Neutrophil (primary cell): ENCODE results near the gene ZIC2.

Source experiments
- H3K27ac ChIP-seq: fragments of 200-600 bp; sonication (generic); 2 replicates; pipeline ENCODE4 v1.5.1; 2016; ENCODE audit warnings: mild to moderate bottlenecking, moderate library complexity
- H3K27me3 ChIP-seq: fragments of 200-600 bp; sonication (generic); 2 replicates; pipeline ENCODE4 v1.6.0; 2016; ENCODE audit warnings: mild to moderate bottlenecking
- H3K36me3 ChIP-seq: fragments of 200-600 bp; sonication (generic); 2 replicates; pipeline ENCODE4 v1.5.1; 2017
- H3K4me1 ChIP-seq, 2 experiments: fragments of 200-600 bp in 1 of 2; sonication (generic) in 1 of 2; 1 replicate in 1 of 2; 2 replicates in 1 of 2; pipeline versions ENCODE4 v1.5.1 to v1.6.1; 2013 to 2016; ENCODE audit warnings: low read depth in 1 of 2, low read length in 1 of 2, mild to moderate bottlenecking in 1 of 2, moderate library complexity in 1 of 2; ENCODE audit not compliant: control insufficient read depth in 1 of 2, insufficient read depth in 1 of 2
- H3K4me3 ChIP-seq, 2 experiments: fragments of 200-600 bp in 1 of 2; sonication (generic) in 1 of 2; 1 replicate in 1 of 2; 2 replicates in 1 of 2; pipeline ENCODE4 v1.5.1; 2013 to 2016; ENCODE audit warnings: low read depth in 1 of 2, low read length in 1 of 2, mild to moderate bottlenecking in 1 of 2, moderate library complexity in 1 of 2
- H3K9me3 ChIP-seq: fragments of 200-600 bp; sonication (generic); 2 replicates; pipeline ENCODE4 v1.5.1; 2016
- CTCF ChIP-seq: fragments of 200-600 bp; sonication (generic); IDR thresholded peaks from 2 replicates; pipeline ENCODE4 v1.5.1; 2016; ENCODE audit warnings: antibody characterized with exemption

The ZIC2 gene

GRCh38 chr13:99973808-99974185 is 7.8 kb upstream of the ZIC2 start:
- H3K27ac ChIP-seq = no peak overlapping the region
- H3K27me3 ChIP-seq = peaks cover 100% of the 10 kb centered on the region
- H3K4me1 ChIP-seq = peaks cover 15 to 35% of the 10 kb centered on the region in 2 experiments
- H3K9me3 ChIP-seq = peaks cover 14% of the 10 kb centered on the region
- H3K36me3 ChIP-seq = no peaks in the 10 kb centered on the region
- no peak overlapping the region for H3K4me3 ChIP-seq
- no peak for TF ChIP-seq CTCF

GRCh38 chr13:99974296-99974938 is 7.2 kb upstream of the ZIC2 start:
- peaks cover 100% of the 10 kb centered on the region for H3K27me3 ChIP-seq
- TF ChIP-seq CTCF = no peak
- H3K36me3 ChIP-seq = no peaks in the 10 kb centered on the region
- no peak overlapping the region for H3K4me3 ChIP-seq
- H3K4me1 ChIP-seq = peaks cover 15 to 32% of the 10 kb centered on the region in 2 experiments
- peaks cover 14% of the 10 kb centered on the region for H3K9me3 ChIP-seq
- no peak overlapping the region for H3K27ac ChIP-seq

- H3K27me3 ChIP-seq = peaks cover 100% of the 10 kb centered on the region
- no peak for TF ChIP-seq CTCF
- no peaks in the 10 kb centered on the region for H3K36me3 ChIP-seq
- H3K4me3 ChIP-seq = no peak overlapping the region
- no peak overlapping the region for H3K27ac ChIP-seq
- H3K9me3 ChIP-seq = peaks cover 14% of the 10 kb centered on the region
- H3K4me1 ChIP-seq = peaks cover 16 to 32% of the 10 kb centered on the region in 2 experiments
Observed at GRCh38 chr13:99974939-99975561, 6.5 kb upstream of the ZIC2 start.

- no peaks in the 10 kb centered on the region for H3K36me3 ChIP-seq
- no peak overlapping the region for H3K4me3 ChIP-seq
- no peak overlapping the region for H3K27ac ChIP-seq
- no peak for TF ChIP-seq CTCF
- peaks cover 14% of the 10 kb centered on the region for H3K9me3 ChIP-seq
- peaks cover 19 to 37% of the 10 kb centered on the region in 2 experiments for H3K4me1 ChIP-seq
- peaks cover 100% of the 10 kb centered on the region for H3K27me3 ChIP-seq
Observed at GRCh38 chr13:99975626-99976025, 6.0 kb upstream of the ZIC2 start.

- H3K27ac ChIP-seq = no peak overlapping the region
- H3K4me1 ChIP-seq = peaks cover 24 to 46% of the 10 kb centered on the region in 2 experiments
- peaks cover 14% of the 10 kb centered on the region for H3K9me3 ChIP-seq
- H3K27me3 ChIP-seq = peaks cover 100% of the 10 kb centered on the region
- H3K36me3 ChIP-seq = no peaks in the 10 kb centered on the region
- no peak for TF ChIP-seq CTCF
- H3K4me3 ChIP-seq = no peak overlapping the region
Observed at GRCh38 chr13:99976575-99976974, 5.0 kb upstream of the ZIC2 start.
